ENCODE measurements around the gene PEA15.

The PEA15 gene

DNA sequence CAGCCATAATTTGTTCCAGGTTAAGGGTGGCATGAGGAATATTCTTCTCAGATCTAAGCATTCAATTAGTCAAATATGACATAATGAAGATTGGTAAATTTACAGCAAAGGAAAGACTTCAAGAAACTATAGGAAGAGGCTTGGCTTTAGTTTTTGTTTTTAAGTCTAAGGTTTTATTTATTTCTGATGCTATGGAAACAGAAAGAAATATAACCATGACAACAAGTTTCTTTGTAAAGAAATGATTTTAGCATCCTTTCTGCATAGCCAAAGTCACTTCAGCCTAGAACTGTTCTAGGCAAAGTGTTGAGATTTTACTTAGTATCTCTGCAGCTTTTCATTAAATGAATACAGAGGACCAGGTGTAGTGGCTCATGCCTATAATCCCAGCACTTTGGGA is 27.7 kb downstream of the PEA15 start:
- Histone ChIP-seq H3K9ac (ENCODE audit: low read length) (no peak overlapping the region), H3K27ac (ENCODE audit: low read depth, low read length, poor library complexity, severe bottlenecking) (no peak overlapping the region), H3K36me3 (ENCODE audit: insufficient read depth, low read length) (peaks cover 95% of the 10 kb centered on the region), H3K4me3 (ENCODE audit: low read depth, low read length, poor library complexity, severe bottlenecking) (no peak overlapping the region), H3K9me2 (ENCODE audit: low read depth, low read length) (no peaks in the 10 kb centered on the region), H3K9me3 (ENCODE audit: low read length) (no peaks in the 10 kb centered on the region), H4K20me1 (ENCODE audit: insufficient read depth, low read length) (no peaks in the 10 kb centered on the region), H3K79me2 (ENCODE audit: insufficient read depth, low read length) (no peaks in the 10 kb centered on the region), H3K27me3 (ENCODE audit: insufficient read depth, low read length) (no peaks in the 10 kb centered on the region), H3K4me2 (ENCODE audit: low read length) (no peak overlapping the region), H3K4me1 (ENCODE audit: insufficient read depth, low read length, severe bottlenecking) (no peaks in the 10 kb centered on the region), H3F3A (ENCODE audit: insufficient read depth, low read length) (no peaks in the 10 kb centered on the region), H2AFZ (ENCODE audit: low read length) (no peak overlapping the region)
- TF ChIP-seq, protein P1, sequence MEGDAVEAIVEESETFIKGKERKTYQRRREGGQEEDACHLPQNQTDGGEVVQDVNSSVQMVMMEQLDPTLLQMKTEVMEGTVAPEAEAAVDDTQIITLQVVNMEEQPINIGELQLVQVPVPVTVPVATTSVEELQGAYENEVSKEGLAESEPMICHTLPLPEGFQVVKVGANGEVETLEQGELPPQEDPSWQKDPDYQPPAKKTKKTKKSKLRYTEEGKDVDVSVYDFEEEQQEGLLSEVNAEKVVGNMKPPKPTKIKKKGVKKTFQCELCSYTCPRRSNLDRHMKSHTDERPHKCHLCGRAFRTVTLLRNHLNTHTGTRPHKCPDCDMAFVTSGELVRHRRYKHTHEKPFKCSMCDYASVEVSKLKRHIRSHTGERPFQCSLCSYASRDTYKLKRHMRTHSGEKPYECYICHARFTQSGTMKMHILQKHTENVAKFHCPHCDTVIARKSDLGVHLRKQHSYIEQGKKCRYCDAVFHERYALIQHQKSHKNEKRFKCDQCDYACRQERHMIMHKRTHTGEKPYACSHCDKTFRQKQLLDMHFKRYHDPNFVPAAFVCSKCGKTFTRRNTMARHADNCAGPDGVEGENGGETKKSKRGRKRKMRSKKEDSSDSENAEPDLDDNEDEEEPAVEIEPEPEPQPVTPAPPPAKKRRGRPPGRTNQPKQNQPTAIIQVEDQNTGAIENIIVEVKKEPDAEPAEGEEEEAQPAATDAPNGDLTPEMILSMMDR (IDR thresholded peaks at IDR 0.05; ENCODE audit: low read length): no peak
- no peak for TF ChIP-seq EZH2 (IDR thresholded peaks at IDR 0.05; ENCODE audit: borderline replicate concordance, low read length)

GRCh38 chr1:160236806-160237205 is 31.6 kb downstream of the PEA15 start:
- H3F3A ChIP-seq (ENCODE audit: insufficient read depth, low read length): no peaks in the 10 kb centered on the region

DNA sequence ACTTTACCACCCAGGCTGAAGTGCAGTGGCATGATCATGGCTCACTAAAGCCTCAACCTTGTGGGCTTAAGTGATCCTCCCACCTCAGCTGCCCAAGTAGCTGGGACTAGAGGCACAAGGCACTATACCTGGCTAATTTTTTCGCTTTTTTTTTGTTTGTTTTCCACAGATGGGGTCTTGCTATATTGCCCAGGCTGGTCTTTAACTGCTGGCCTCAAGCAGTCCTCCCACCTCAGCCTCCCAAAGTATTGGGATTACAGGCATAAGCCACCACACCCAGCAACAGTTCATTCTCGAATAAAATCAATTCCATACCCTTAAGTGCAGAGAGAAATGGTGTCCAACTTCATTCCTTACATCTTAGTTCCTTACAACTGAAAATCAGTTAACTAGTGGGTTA is 32.4 kb downstream of the PEA15 start:
- Histone ChIP-seq H3K27ac (ENCODE audit: low read depth, low read length, poor library complexity, severe bottlenecking) (no peak overlapping the region), H3F3A (ENCODE audit: insufficient read depth, low read length) (no peaks in the 10 kb centered on the region), H3K4me3 (ENCODE audit: low read depth, low read length, poor library complexity, severe bottlenecking) (no peak overlapping the region), H4K20me1 (ENCODE audit: insufficient read depth, low read length) (no peaks in the 10 kb centered on the region), H3K9me2 (ENCODE audit: low read depth, low read length) (no peaks in the 10 kb centered on the region), H3K9me3 (ENCODE audit: low read length) (no peaks in the 10 kb centered on the region), H3K79me2 (ENCODE audit: insufficient read depth, low read length) (no peaks in the 10 kb centered on the region), H2AFZ (ENCODE audit: low read length) (no peak overlapping the region), H3K9ac (ENCODE audit: low read length) (no peak overlapping the region), H3K27me3 (ENCODE audit: insufficient read depth, low read length) (no peaks in the 10 kb centered on the region), H3K4me1 (ENCODE audit: insufficient read depth, low read length, severe bottlenecking) (no peaks in the 10 kb centered on the region), H3K36me3 (ENCODE audit: insufficient read depth, low read length) (peaks cover 96% of the 10 kb centered on the region), H3K4me2 (ENCODE audit: low read length) (no peak overlapping the region)
- TF ChIP-seq, protein P1 (IDR thresholded peaks at IDR 0.05; ENCODE audit: low read length): no peak
- TF ChIP-seq EZH2 (IDR thresholded peaks at IDR 0.05; ENCODE audit: borderline replicate concordance, low read length): no peak

More at GRCh38 chr1:160236806-160237205, 31.6 kb downstream of the PEA15 start:
- Histone ChIP-seq H3K9ac (ENCODE audit: low read length) (no peak overlapping the region), H3K4me3 (ENCODE audit: low read depth, low read length, poor library complexity, severe bottlenecking) (no peak overlapping the region), H4K20me1 (ENCODE audit: insufficient read depth, low read length) (no peaks in the 10 kb centered on the region), H3K9me2 (ENCODE audit: low read depth, low read length) (no peaks in the 10 kb centered on the region), H3K27ac (ENCODE audit: low read depth, low read length, poor library complexity, severe bottlenecking) (no peak overlapping the region), H3K27me3 (ENCODE audit: insufficient read depth, low read length) (no peaks in the 10 kb centered on the region), H3K36me3 (ENCODE audit: insufficient read depth, low read length) (peaks cover 97% of the 10 kb centered on the region), H3K79me2 (ENCODE audit: insufficient read depth, low read length) (no peaks in the 10 kb centered on the region), H3K4me2 (ENCODE audit: low read length) (no peak overlapping the region), H3K9me3 (ENCODE audit: low read length) (no peaks in the 10 kb centered on the region), H2AFZ (ENCODE audit: low read length) (no peak overlapping the region), H3K4me1 (ENCODE audit: insufficient read depth, low read length, severe bottlenecking) (no peaks in the 10 kb centered on the region)
- TF ChIP-seq, protein P1 (IDR thresholded peaks at IDR 0.05; ENCODE audit: low read length): no peak
- no peak for TF ChIP-seq EZH2 (IDR thresholded peaks at IDR 0.05; ENCODE audit: borderline replicate concordance, low read length)

Data from OCI-LY1 (cell line).